Gastrocnemius medialis (tissue), 4 donors: Measurements from ENCODE around the gene IL18R1. TPM values are rescaled to one million over a fixed set of nuclear protein-coding genes. Genes with fewer than 3 reads are reported as not detected.

Experiments
- ATAC-seq, 2 donors: fragments of 150-250 bp; one replicate each; pipeline ENCODE4 v1.9.1; 2016
- DNase-seq, 2 donors: peaks; one replicate each; pipeline ENCODE4 v3.0.0-alpha.2; 2019
- H3K27ac ChIP-seq, 4 donors: fragments of 200-600 bp; sonication (generic); 1 replicate in 1 of 4; 2 replicates in 3 of 4; pipeline ENCODE4 v1.5.1; 2016 to 2018; ENCODE audit warnings: mild to moderate bottlenecking in 2 of 4, moderate library complexity in 1 of 4
- H3K27me3 ChIP-seq, 3 donors: fragments of 200-600 bp; sonication (generic) in 2 of 3; 1 replicate in 1 of 3; 2 replicates in 2 of 3; pipeline versions ENCODE4 v1.5.1 to v1.6.0; 2016 to 2019; ENCODE audit warnings: mild to moderate bottlenecking in 1 of 3, moderate library complexity in 1 of 3
- H3K36me3 ChIP-seq, 2 donors: fragments of 200-600 bp; sonication (generic) in 1 of 2; one replicate each; pipeline ENCODE4 v1.5.1; 2017 to 2018
- H3K4me1 ChIP-seq, 2 donors: fragments of 200-600 bp; sonication (generic) in 1 of 2; one replicate each; pipeline ENCODE4 v1.5.1; 2016 to 2017; ENCODE audit warnings: mild to moderate bottlenecking in 2 of 2
- H3K4me3 ChIP-seq, 4 donors: fragments of 200-600 bp; sonication (generic) in 3 of 4; 1 replicate in 1 of 4; 2 replicates in 3 of 4; pipeline ENCODE4 v1.5.1; 2016 to 2019; ENCODE audit warnings: mild to moderate bottlenecking in 2 of 4
- H3K9me3 ChIP-seq, 3 donors: fragments of 200-600 bp; sonication (generic) in 2 of 3; 1 replicate in 1 of 3; 2 replicates in 2 of 3; pipeline ENCODE4 v1.5.1; 2016 to 2019
- POLR2A ChIP-seq, 2 donors: fragments of 450-650 bp; IDR thresholded peaks; one replicate each; pipeline ENCODE4 v1.6.1; 2017; ENCODE audit warnings: antibody characterized with exemption in 2 of 2, mild to moderate bottlenecking in 2 of 2, moderate library complexity in 2 of 2
- in situ Hi-C, 4 donors: fragments of 200-750 bp; cut with MboI; loops; one replicate each; pipeline versions ENCODE4 v1.15.0 to v1.8.0; 2017; ENCODE audit warnings: low sequenced_read_pairs in 4 of 4
- intact Hi-C: fragments of 100-400 bp; cut with DNase I; formaldehyde crosslinking; loops from one replicate; pipeline ENCODE4 v1.15.1; 2023; ENCODE audit warnings: low total_unique reads
- total RNA-seq, 4 donors: library from RNA; depleted of rRNA; stranded (reverse); fragments of >200 nt; gene quantifications; one replicate each; pipeline versions ENCODE4 v1.1.0 to v1.2.3, GENCODE V29; 2016
- TF ChIP-seq, protein P1 (sequence below), 5 experiments: fragments of 450-650 bp in 3 of 5; fragments of 200-600 bp in 2 of 5; sonication (generic) in 2 of 5; IDR thresholded peaks in 4 of 5; conservative IDR thresholded peaks in 1 of 5; 1 replicate in 4 of 5; 2 replicates in 1 of 5; pipeline ENCODE4 v1.5.1; 2016 to 2019; ENCODE audit warnings: antibody characterized with exemption in 5 of 5, mild to moderate bottlenecking in 3 of 5, moderate library complexity in 3 of 5

Gene IL18R1
- total RNA-seq, 4 donors from 2014 or later, result 0.36 to 2.8 (median 1.1) TPM

- Histone ChIP-seq H3K4me1 (no peaks in the 10 kb centered on the region), H3K27me3 (no peaks in the 10 kb centered on the region), H3K4me3 (no peak overlapping the region), H3K27ac (no peak overlapping the region), H3K36me3 (no peaks in the 10 kb centered on the region), H3K9me3 (no peaks in the 10 kb centered on the region)
- in situ Hi-C loops, result no loop called here
- intact Hi-C loops, result no loop called here
- ATAC-seq (no peak), DNase-seq (no peak)
- TF ChIP-seq, protein P1, sequence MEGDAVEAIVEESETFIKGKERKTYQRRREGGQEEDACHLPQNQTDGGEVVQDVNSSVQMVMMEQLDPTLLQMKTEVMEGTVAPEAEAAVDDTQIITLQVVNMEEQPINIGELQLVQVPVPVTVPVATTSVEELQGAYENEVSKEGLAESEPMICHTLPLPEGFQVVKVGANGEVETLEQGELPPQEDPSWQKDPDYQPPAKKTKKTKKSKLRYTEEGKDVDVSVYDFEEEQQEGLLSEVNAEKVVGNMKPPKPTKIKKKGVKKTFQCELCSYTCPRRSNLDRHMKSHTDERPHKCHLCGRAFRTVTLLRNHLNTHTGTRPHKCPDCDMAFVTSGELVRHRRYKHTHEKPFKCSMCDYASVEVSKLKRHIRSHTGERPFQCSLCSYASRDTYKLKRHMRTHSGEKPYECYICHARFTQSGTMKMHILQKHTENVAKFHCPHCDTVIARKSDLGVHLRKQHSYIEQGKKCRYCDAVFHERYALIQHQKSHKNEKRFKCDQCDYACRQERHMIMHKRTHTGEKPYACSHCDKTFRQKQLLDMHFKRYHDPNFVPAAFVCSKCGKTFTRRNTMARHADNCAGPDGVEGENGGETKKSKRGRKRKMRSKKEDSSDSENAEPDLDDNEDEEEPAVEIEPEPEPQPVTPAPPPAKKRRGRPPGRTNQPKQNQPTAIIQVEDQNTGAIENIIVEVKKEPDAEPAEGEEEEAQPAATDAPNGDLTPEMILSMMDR (IDR thresholded peaks at IDR 0.05 in 4 of 5, conservative IDR thresholded peaks at IDR 0.05 in 1 of 5), result no peak
- TF ChIP-seq POLR2A (IDR thresholded peaks at IDR 0.05), result no peak
These were observed 36.0 kb downstream of the IL18R1 start for GRCh38 chr2:102391565-102391964.

- H3K27ac ChIP-seq, result no peak overlapping the region
- ATAC-seq (no peak), DNase-seq (no peak)
- H3K4me1 ChIP-seq, result no peaks in the 10 kb centered on the region
- no peak overlapping the region for H3K4me3 ChIP-seq
- intact Hi-C loops, result no loop called here
- H3K27me3 ChIP-seq, result no peaks in the 10 kb centered on the region
- TF ChIP-seq POLR2A (IDR thresholded peaks at IDR 0.05), result no peak
- TF ChIP-seq, protein P1 (IDR thresholded peaks at IDR 0.05 in 4 of 5, conservative IDR thresholded peaks at IDR 0.05 in 1 of 5), result no peak
- H3K9me3 ChIP-seq, result no peaks in the 10 kb centered on the region
- H3K36me3 ChIP-seq, result no peaks in the 10 kb centered on the region
- in situ Hi-C loops, result no loop called here
These were observed 36.5 kb downstream of the IL18R1 start for GRCh38 chr2:102392096-102392495.

DNA sequence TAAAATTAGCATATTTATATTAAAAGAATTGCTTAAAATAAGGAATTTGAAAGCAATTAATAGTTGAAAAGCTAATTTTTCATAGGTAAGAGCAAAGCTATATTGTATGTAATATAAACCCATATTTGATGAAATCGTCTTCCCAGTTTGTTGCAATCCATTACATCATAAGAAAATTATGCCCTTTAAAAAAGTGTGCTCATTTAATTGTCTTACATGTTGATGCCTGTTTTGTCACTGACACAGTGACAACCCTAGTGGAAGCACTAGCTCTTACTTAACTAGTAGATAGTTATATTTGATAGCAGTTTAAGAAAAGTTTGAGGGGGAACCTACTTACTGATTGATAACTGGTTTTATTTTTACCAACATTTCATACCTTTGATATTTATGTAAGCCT lies 37.3 kb downstream of the IL18R1 start:
- Histone ChIP-seq H3K27me3 (no peaks in the 10 kb centered on the region), H3K4me3 (no peak overlapping the region), H3K36me3 (no peaks in the 10 kb centered on the region), H3K4me1 (no peaks in the 10 kb centered on the region), H3K27ac (no peak overlapping the region), H3K9me3 (no peaks in the 10 kb centered on the region)
- no peak for TF ChIP-seq POLR2A (IDR thresholded peaks at IDR 0.05)
- TF ChIP-seq, protein P1 (IDR thresholded peaks at IDR 0.05 in 4 of 5, conservative IDR thresholded peaks at IDR 0.05 in 1 of 5), result no peak
- intact Hi-C loops, result no loop called here
- ATAC-seq (no peak), DNase-seq (no peak)
- in situ Hi-C loops, result no loop called here

DNA sequence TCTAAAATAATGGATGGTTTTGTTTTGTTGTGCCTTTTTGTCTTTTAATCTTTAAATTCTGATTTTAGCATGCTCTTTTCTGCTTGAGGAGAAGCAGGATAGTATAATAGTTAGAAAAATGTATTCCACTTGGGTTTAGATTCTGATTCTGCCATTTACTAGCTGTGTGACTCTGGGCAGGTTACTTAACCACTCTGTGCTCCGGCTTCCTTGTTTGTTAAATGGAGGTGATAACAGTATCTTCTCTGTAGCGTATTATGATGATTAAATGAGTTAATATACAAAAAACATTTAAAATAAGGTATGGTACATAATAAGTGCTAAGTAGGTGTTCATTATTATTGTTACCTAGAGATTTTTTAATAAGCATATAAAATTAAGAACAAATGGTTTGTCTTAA lies 40.4 kb downstream of the IL18R1 start:
- in situ Hi-C loops (no loop called here), intact Hi-C loops (no loop called here)
- Histone ChIP-seq H3K27ac (no peak overlapping the region), H3K27me3 (no peaks in the 10 kb centered on the region), H3K9me3 (no peaks in the 10 kb centered on the region), H3K4me3 (no peak overlapping the region), H3K4me1 (no peaks in the 10 kb centered on the region), H3K36me3 (no peaks in the 10 kb centered on the region)
- DNase-seq, result no peak
- TF ChIP-seq, protein P1 (IDR thresholded peaks at IDR 0.05 in 4 of 5, conservative IDR thresholded peaks at IDR 0.05 in 1 of 5), result no peak
- no peak for TF ChIP-seq POLR2A (IDR thresholded peaks at IDR 0.05)
- no peak for ATAC-seq

DNA sequence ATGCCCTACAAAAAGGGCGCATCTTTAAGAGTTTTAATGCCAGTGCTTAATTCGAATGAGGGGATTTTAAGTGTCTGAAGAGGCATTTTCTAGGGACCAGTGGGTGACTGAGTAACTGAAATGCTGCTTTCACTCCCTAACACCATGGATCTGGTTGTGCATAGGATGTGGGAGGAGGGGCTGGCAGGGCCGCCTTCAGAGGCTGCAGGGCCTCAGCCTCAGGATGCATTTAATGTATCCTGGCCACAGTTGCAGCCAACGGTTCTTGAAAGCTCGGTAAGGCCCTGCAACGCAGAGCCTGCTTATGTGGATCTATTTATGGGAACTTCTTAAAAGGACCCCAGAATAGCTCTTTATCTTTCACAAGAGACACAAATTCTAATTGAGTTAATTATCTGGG lies 41.6 kb downstream of the IL18R1 start:
- no peaks in the 10 kb centered on the region for H3K4me1 ChIP-seq
- DNase-seq, result no peak
- H3K36me3 ChIP-seq, result no peaks in the 10 kb centered on the region
- ATAC-seq, result no peak
- no peak for TF ChIP-seq POLR2A (IDR thresholded peaks at IDR 0.05)
- TF ChIP-seq, protein P1 (IDR thresholded peaks at IDR 0.05 in 4 of 5, conservative IDR thresholded peaks at IDR 0.05 in 1 of 5), result no peak
- H3K9me3 ChIP-seq, result no peaks in the 10 kb centered on the region
- no peak overlapping the region for H3K4me3 ChIP-seq
- H3K27me3 ChIP-seq, result no peaks in the 10 kb centered on the region
- in situ Hi-C loops (no loop called here), intact Hi-C loops (no loop called here)
- no peak overlapping the region for H3K27ac ChIP-seq
